ENCODE data around the gene ZNF460. TPM values are rescaled to one million over a fixed set of nuclear protein-coding genes. Genes with fewer than 3 reads are reported as not detected.

ZNF460 gene
- total RNA-seq (2022) (54.1 and 60.9 TPM in 2 replicates), Bru-seq, nascent RNA (percentile 95 among the genes with signal in this experiment), BruChase-seq, experiment 1, labeled RNA remaining after a 2-hour chase (percentile 98 among the genes with signal in this experiment), BruChase-seq, experiment 2, labeled RNA remaining after a 6-hour chase (percentile 97 among the genes with signal in this experiment)
- long read RNA-seq, partial matches to known transcripts: 0 of 1 reads
- long read RNA-seq, other reads (novel, unspliced or antisense): 0 of 1 reads

- intact Hi-C loops (cut with micrococcal nuclease; ENCODE audit: unreplicated experiment): loop anchor here (1.0 to 5.0 kb wide), 5 partner anchors 13 to 157 kb away; partner anchors contain the start of genes TRAPPC2B, ZNF264, ZNF547 and ZNF749
Observed at GRCh38 chr19:57280165-57280961, at the start of gene ZNF460. ZNF460 (plus strand) TSS chr19:57280485; CDS start chr19:57280807, 322 bp downstream.

GRCh38 chr19:57231686-57232085 is 48.6 kb upstream of the ZNF460 start:
- ChIA-PET CTCF (no interaction called here), POLR2A (no interaction called here)
- DNase-seq: no peak
- no peak for TF ChIP-seq CTCF (IDR thresholded peaks at IDR 0.05; ENCODE audit: insufficient read depth in 1 of 2, low read depth in 1 of 2, low read length in 1 of 2, severe bottlenecking in 1 of 2, unreplicated experiment in 1 of 2)
- Mint-ChIP-seq H3K4me1 (ENCODE audit: low read depth, unreplicated experiment) (no peaks in the 10 kb centered on the region), H3K36me3 (ENCODE audit: insufficient read depth, unreplicated experiment) (peaks cover 4% of the 10 kb centered on the region), H3K27ac (ENCODE audit: unreplicated experiment) (no peak overlapping the region), H3K9me3 (ENCODE audit: unreplicated experiment) (no peaks in the 10 kb centered on the region), H3K27me3 (ENCODE audit: insufficient read depth, unreplicated experiment) (no peaks in the 10 kb centered on the region), H3K4me3 (ENCODE audit: unreplicated experiment) (no peak overlapping the region)
- Histone ChIP-seq H3K9me3 (no peaks in the 10 kb centered on the region), H3K4me3 (ENCODE audit: low read depth, low read length) (no peak overlapping the region), H3K27me3 (replicated peaks; ENCODE audit: control insufficient read depth, insufficient read depth, low read length) (no peaks in the 10 kb centered on the region), H3K36me3 (ENCODE audit: control insufficient read depth, insufficient read depth, low read length) (no peaks in the 10 kb centered on the region), H3K4me1 (no peaks in the 10 kb centered on the region)
- intact Hi-C loops (cut with micrococcal nuclease; ENCODE audit: unreplicated experiment): no loop called here
- no TSS peak for BruUV-seq (replicated peaks)

More at GRCh38 chr19:57280165-57280961, at the start of gene ZNF460:
- H3K9me3 Mint-ChIP-seq (ENCODE audit: unreplicated experiment): no peaks in the 10 kb centered on the region
- no peak for TF ChIP-seq CTCF (IDR thresholded peaks at IDR 0.05; ENCODE audit: insufficient read depth in 1 of 2, low read depth in 1 of 2, low read length in 1 of 2, severe bottlenecking in 1 of 2, unreplicated experiment in 1 of 2)
- BruUV-seq (replicated peaks): TSS peak; percentile 43
- Histone ChIP-seq H3K4me3 (ENCODE audit: low read depth, low read length) (peak within 1 kb of the TSS; percentile 74), H3K4me1 (no peaks in the 10 kb centered on the region; the same call in none of the 2 replicates), H3K36me3 (ENCODE audit: control insufficient read depth, insufficient read depth, low read length) (peaks cover 7% of the 10 kb centered on the region), H3K27me3 (replicated peaks; ENCODE audit: control insufficient read depth, insufficient read depth, low read length) (no peaks in the 10 kb centered on the region), H3K9me3 (no peaks in the 10 kb centered on the region)
- H3K27ac Mint-ChIP-seq (ENCODE audit: unreplicated experiment): no peak within 1 kb of the TSS
- peaks cover 41% of the 10 kb centered on the region for H3K36me3 Mint-ChIP-seq (ENCODE audit: insufficient read depth, unreplicated experiment)
- ChIA-PET POLR2A (interaction anchor here (0.7 kb wide), 1 partner anchor 1140 kb away, joined by 4 read pairs; the partner anchor contains the start of gene ZNF444), CTCF (no interaction called here)
- H3K4me1 Mint-ChIP-seq (ENCODE audit: low read depth, unreplicated experiment): peaks cover 11% of the 10 kb centered on the region
- H3K27me3 Mint-ChIP-seq (ENCODE audit: insufficient read depth, unreplicated experiment): no peaks in the 10 kb centered on the region
- peak; percentile 97 to 98 for DNase-seq
- no peak within 1 kb of the TSS for H3K4me3 Mint-ChIP-seq (ENCODE audit: unreplicated experiment)

- DNase-seq: no peak
- H3K4me1 Mint-ChIP-seq (ENCODE audit: low read depth, unreplicated experiment): no peaks in the 10 kb centered on the region
- no peaks in the 10 kb centered on the region for H3K27me3 ChIP-seq (replicated peaks; ENCODE audit: control insufficient read depth, insufficient read depth, low read length)
- H3K36me3 Mint-ChIP-seq (ENCODE audit: insufficient read depth, unreplicated experiment): peaks cover 4% of the 10 kb centered on the region
- no peaks in the 10 kb centered on the region for H3K27me3 Mint-ChIP-seq (ENCODE audit: insufficient read depth, unreplicated experiment)
- no peak overlapping the region for H3K4me3 ChIP-seq (ENCODE audit: low read depth, low read length)
- no peaks in the 10 kb centered on the region for H3K9me3 Mint-ChIP-seq (ENCODE audit: unreplicated experiment)
- ChIA-PET CTCF (no interaction called here), POLR2A (no interaction called here)
- H3K9me3 ChIP-seq: no peaks in the 10 kb centered on the region
- no peaks in the 10 kb centered on the region for H3K4me1 ChIP-seq
- BruUV-seq (replicated peaks): no TSS peak
- H3K36me3 ChIP-seq (ENCODE audit: control insufficient read depth, insufficient read depth, low read length): no peaks in the 10 kb centered on the region
- H3K4me3 Mint-ChIP-seq (ENCODE audit: unreplicated experiment): no peak overlapping the region
- intact Hi-C loops (cut with micrococcal nuclease; ENCODE audit: unreplicated experiment): no loop called here
- no peak overlapping the region for H3K27ac Mint-ChIP-seq (ENCODE audit: unreplicated experiment)
- no peak for TF ChIP-seq CTCF (IDR thresholded peaks at IDR 0.05; ENCODE audit: insufficient read depth in 1 of 2, low read depth in 1 of 2, low read length in 1 of 2, severe bottlenecking in 1 of 2, unreplicated experiment in 1 of 2)
Observed at GRCh38 chr19:57233207-57233606, 47.1 kb upstream of the ZNF460 start.

Measured in Caco-2 (cell line).